Measurements from ENCODE around the gene SLC22A24. TPM values are rescaled to one million over a fixed set of nuclear protein-coding genes. Genes with fewer than 3 reads are reported as not detected.

The SLC22A24 gene
- total and polyA plus RNA-seq, 2 donors from 2014 or later = 0.86 to 0.91 TPM

DNA sequence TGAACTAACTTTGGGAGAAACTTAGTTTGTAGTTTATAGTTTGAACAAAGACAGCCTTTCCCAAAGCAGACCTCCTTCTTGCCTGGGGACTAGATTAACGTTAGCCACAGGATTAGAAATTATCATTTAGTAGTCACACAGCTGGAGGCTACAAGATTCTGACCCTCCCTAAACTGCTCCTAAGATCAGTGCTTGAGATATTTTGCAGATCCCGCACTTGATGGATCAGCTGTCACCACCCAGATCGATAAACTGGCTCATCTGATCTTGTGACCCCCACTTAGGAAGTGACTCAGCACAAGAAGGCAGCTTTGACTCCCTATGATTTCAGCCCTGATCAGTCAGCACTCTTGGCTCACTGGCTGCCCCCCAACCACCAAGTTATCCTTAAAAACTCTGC is 1.6 kb downstream of the SLC22A24 start:
- TF ChIP-seq, protein P1, sequence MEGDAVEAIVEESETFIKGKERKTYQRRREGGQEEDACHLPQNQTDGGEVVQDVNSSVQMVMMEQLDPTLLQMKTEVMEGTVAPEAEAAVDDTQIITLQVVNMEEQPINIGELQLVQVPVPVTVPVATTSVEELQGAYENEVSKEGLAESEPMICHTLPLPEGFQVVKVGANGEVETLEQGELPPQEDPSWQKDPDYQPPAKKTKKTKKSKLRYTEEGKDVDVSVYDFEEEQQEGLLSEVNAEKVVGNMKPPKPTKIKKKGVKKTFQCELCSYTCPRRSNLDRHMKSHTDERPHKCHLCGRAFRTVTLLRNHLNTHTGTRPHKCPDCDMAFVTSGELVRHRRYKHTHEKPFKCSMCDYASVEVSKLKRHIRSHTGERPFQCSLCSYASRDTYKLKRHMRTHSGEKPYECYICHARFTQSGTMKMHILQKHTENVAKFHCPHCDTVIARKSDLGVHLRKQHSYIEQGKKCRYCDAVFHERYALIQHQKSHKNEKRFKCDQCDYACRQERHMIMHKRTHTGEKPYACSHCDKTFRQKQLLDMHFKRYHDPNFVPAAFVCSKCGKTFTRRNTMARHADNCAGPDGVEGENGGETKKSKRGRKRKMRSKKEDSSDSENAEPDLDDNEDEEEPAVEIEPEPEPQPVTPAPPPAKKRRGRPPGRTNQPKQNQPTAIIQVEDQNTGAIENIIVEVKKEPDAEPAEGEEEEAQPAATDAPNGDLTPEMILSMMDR (IDR thresholded peaks at IDR 0.05; ENCODE audit: borderline replicate concordance, extremely low read depth, insufficient read depth) = no peak
- no peak for DNase-seq
- Histone ChIP-seq H3K4me1 (ENCODE audit: control insufficient read depth in 2 of 3, insufficient read depth in 2 of 3, low read depth in 1 of 3, low read length in 3 of 3) (peaks cover 0 to 15% (median 11%) of the 10 kb centered on the region in 3 donors), H3K9ac (ENCODE audit: low read length in 3 of 3) (no peak overlapping the region), H3K9me3 (ENCODE audit: control insufficient read depth in 2 of 3, insufficient read depth in 1 of 3, low read length in 3 of 3) (no peaks in the 10 kb centered on the region), H3K27me3 (ENCODE audit: control insufficient read depth, insufficient read depth, low read length) (no peaks in the 10 kb centered on the region), H3K4me3 (ENCODE audit: low read length in 3 of 3) (peak overlapping the region in 1 of 3 donors; percentile 51), H3K36me3 (ENCODE audit: control insufficient read depth in 2 of 3, insufficient read depth in 3 of 3, low read length in 3 of 3) (no peaks in the 10 kb centered on the region), H3K27ac (ENCODE audit: low read depth in 2 of 2, low read length in 2 of 2) (peak overlapping the region in 1 of 2 donors; percentile 39)
- no peak for FAIRE-seq
- intact Hi-C loops (cut with DNase I) = no loop called here

DNA sequence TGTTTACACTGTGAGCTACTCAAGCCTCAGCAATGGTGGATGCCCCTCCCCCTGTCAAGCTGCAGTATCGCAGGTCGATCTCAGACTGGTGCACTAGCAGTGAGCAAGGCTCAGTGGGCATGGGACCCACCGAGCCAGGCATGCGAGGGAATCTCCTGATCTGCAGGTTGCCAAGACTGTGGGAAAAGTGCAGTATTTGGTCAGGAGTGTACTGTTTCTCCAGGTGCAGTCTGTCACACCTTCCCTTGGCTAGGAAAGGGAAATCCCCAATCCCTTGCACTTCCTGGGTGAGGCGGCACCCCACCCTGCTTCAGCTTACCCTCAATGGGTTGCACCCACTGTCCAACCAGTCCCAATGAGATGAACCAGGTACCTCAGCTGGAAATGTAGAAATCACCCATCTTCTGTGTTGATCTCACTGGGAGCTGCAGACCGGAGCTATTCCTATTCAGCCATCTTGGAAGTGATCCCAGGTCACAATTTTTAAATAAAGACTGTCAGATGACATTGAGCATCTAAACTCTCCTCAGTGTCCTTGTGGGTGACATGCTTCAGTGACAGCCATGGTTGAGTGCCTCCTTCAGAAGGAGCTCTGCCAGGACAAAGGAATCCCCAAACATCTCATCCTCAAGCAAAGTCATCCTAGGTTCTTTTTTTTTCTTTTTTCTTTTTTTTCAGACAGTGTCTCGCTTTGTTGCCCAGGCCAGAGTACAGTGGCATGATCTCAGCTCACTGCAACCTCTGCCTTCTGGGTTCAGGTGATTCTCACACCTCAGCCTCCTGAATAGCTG is 10.8 kb downstream of the SLC22A24 start:
- no peak overlapping the region for H3K27ac ChIP-seq (ENCODE audit: low read depth in 2 of 2, low read length in 2 of 2)
- H3K36me3 ChIP-seq (ENCODE audit: control insufficient read depth in 2 of 3, insufficient read depth in 3 of 3, low read length in 3 of 3) = no peaks in the 10 kb centered on the region
- DNase-seq (peak in 1 of 5 donors; percentile 6), FAIRE-seq (no peak)
- intact Hi-C loops (cut with DNase I) = no loop called here
- no peaks in the 10 kb centered on the region for H3K27me3 ChIP-seq (ENCODE audit: control insufficient read depth, insufficient read depth, low read length)
- H3K9ac ChIP-seq (ENCODE audit: low read length in 3 of 3) = no peak overlapping the region
- no peak overlapping the region for H3K4me3 ChIP-seq (ENCODE audit: low read length in 3 of 3)
- TF ChIP-seq, protein P1 (IDR thresholded peaks at IDR 0.05; ENCODE audit: borderline replicate concordance, extremely low read depth, insufficient read depth) = no peak
- no peaks in the 10 kb centered on the region for H3K4me1 ChIP-seq (ENCODE audit: control insufficient read depth in 2 of 3, insufficient read depth in 2 of 3, low read depth in 1 of 3, low read length in 3 of 3)
- no peaks in the 10 kb centered on the region for H3K9me3 ChIP-seq (ENCODE audit: control insufficient read depth in 2 of 3, insufficient read depth in 1 of 3, low read length in 3 of 3)

DNA sequence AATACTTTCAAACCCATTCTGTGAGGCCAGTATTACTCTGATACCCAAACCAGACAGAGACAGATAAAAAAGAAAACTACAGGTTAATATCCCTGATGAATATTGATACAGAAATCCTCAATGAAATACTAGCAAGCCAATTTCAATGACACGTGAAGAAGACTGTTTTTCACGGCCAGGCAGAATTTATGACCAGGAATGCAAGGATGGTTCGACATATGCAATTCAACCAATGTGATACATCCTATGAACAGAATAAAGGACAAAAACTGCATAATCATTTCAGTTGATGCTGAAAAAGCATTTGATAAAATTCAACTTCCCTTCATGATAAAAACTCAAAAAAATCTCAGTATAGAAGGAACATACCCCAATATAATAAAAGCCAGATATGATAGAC is 44.5 kb downstream of the SLC22A24 start:
- intact Hi-C loops (cut with DNase I) = no loop called here
- DNase-seq = no peak
- TF ChIP-seq, protein P1 (IDR thresholded peaks at IDR 0.05; ENCODE audit: borderline replicate concordance, extremely low read depth, insufficient read depth) = no peak

More for the DNA sequence above, 44.5 kb downstream of the SLC22A24 start:
- no peaks in the 10 kb centered on the region for H3K27me3 ChIP-seq (ENCODE audit: control insufficient read depth, insufficient read depth, low read length)
- H3K4me1 ChIP-seq (ENCODE audit: control insufficient read depth in 2 of 3, insufficient read depth in 2 of 3, low read depth in 1 of 3, low read length in 3 of 3) = no peaks in the 10 kb centered on the region
- no peak overlapping the region for H3K27ac ChIP-seq (ENCODE audit: low read depth in 2 of 2, low read length in 2 of 2)
- H3K9me3 ChIP-seq (ENCODE audit: control insufficient read depth in 2 of 3, insufficient read depth in 1 of 3, low read length in 3 of 3) = peaks cover 0 to 15% (median 6%) of the 10 kb centered on the region in 3 donors
- H3K9ac ChIP-seq (ENCODE audit: low read length in 3 of 3) = no peak overlapping the region
- no peak overlapping the region for H3K4me3 ChIP-seq (ENCODE audit: low read length in 3 of 3)
- no peaks in the 10 kb centered on the region for H3K36me3 ChIP-seq (ENCODE audit: control insufficient read depth in 2 of 3, insufficient read depth in 3 of 3, low read length in 3 of 3)
- FAIRE-seq = no peak

Data from kidney (tissue), 14 donors.